IPS-11a (cell line): ENCODE results near the gene TTF1.

Experiments
- H3K4me3 ChIP-seq: one replicate; pipeline ENCODE4 v1.5.1; 2013; ENCODE audit warnings: low read depth, low read length, control low read depth

Gene TTF1

GRCh38 chr9:132366481-132366880 is 40.2 kb downstream of the TTF1 start:
- H3K4me3 ChIP-seq = no peak overlapping the region

GRCh38 chr9:132365986-132366385 is 40.7 kb downstream of the TTF1 start:
- H3K4me3 ChIP-seq = no peak overlapping the region

GRCh38 chr9:132364068-132364467 is 42.6 kb downstream of the TTF1 start:
- no peak overlapping the region for H3K4me3 ChIP-seq

GRCh38 chr9:132357764-132358163 is 48.9 kb downstream of the TTF1 start:
- no peak overlapping the region for H3K4me3 ChIP-seq

GRCh38 chr9:132356324-132356924 is 50.2 kb downstream of the TTF1 start:
- no peak overlapping the region for H3K4me3 ChIP-seq

GRCh38 chr9:132354637-132355355 is 51.8 kb downstream of the TTF1 start, which contains the start of gene SETX:
SETX (minus strand) TSS chr9:132354986; CDS start chr9:132349428, 5,558 bp downstream.
- peak within 1 kb of the TSS; percentile 93 for H3K4me3 ChIP-seq

- no peak overlapping the region for H3K4me3 ChIP-seq
These were observed 55.1 kb downstream of the TTF1 start for GRCh38 chr9:132351404-132352045.

GRCh38 chr9:132350861-132351315 is 55.8 kb downstream of the TTF1 start:
- no peak overlapping the region for H3K4me3 ChIP-seq

- no peak overlapping the region for H3K4me3 ChIP-seq
These were observed 58.0 kb downstream of the TTF1 start for GRCh38 chr9:132348676-132349075.

GRCh38 chr9:132346177-132346576 is 60.5 kb downstream of the TTF1 start:
- H3K4me3 ChIP-seq = no peak overlapping the region

- no peak overlapping the region for H3K4me3 ChIP-seq
These were observed 65.3 kb downstream of the TTF1 start for GRCh38 chr9:132341177-132341840.

GRCh38 chr9:132334364-132334763 is 72.3 kb downstream of the TTF1 start:
- H3K4me3 ChIP-seq = no peak overlapping the region

GRCh38 chr9:132333556-132333955 is 73.1 kb downstream of the TTF1 start:
- H3K4me3 ChIP-seq = no peak overlapping the region

- no peak overlapping the region for H3K4me3 ChIP-seq
These were observed 78.1 kb downstream of the TTF1 start for GRCh38 chr9:132328580-132328979.

GRCh38 chr9:132327537-132327936 is 79.1 kb downstream of the TTF1 start:
- no peak overlapping the region for H3K4me3 ChIP-seq
